ENCODE data around the gene TICAM1.
A peak's percentile ranks its signal among the peaks of the same experiment; 100 is the strongest.
"Not testable (repeated sequence)": the region's sequence is repeated elsewhere in the genome, so short reads cannot be mapped to it uniquely, and the experiment has no call there.

Gene TICAM1

DNA sequence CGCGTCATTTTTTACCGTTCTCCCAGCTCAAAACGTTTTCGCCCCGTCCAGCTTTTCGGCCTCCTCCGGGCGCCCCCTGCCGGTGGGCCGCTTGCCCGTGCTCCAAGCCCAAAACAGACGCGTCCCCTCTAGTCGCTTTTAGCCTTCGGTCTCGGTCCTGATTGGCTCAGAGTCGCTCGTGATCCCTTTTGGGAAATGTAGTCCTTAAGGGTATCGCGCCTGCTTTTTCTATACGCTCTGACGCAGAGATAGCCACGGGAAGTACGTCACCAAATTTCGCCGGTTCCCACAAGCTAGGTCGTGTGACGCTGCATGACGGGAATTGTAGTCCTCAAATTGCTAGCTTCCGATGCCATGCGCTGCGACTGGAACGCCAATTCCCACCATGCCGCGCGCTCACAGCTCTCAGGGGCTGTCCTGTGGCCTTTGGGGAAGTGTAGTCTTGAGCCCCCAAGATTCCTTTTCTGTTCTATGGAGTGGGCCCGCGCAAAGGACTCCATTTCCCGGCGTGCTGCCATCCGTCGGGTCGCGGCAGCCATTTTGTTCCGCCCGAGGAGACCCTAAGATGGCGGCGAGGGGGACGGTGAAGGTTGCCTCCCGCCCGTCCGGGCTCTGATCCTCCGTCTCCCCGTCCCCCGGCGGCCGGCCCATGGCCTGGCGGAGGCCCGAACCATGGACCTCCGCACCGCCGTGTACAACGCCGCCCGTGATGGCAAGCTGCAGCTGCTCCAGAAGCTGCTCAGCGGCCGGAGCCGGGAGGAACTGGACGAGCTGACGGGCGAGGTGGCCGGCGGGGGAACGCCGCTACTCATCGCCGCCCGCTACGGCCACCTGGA is 40.1 kb downstream of the TICAM1 start, which contains the start of gene FEM1A:
TSS of gene FEM1A (plus strand) at position 552 of the 836 bp plus-strand sequence. CDS start at position 673, 121 bp downstream.
- Histone ChIP-seq H2AFZ (peak within 1 kb of the TSS; percentile 85), H3K4me3 (ENCODE audit: low read depth, low read length) (peak within 1 kb of the TSS; percentile 85), H3K27me3 (ENCODE audit: control insufficient read depth, insufficient read depth, low read length) (no peaks in the 10 kb centered on the region), H3K9ac (peak within 1 kb of the TSS; percentile 12), H3K36me3 (ENCODE audit: control insufficient read depth, insufficient read depth, low read length) (no peaks in the 10 kb centered on the region), H3K79me2 (peaks cover 16% of the 10 kb centered on the region), H3K27ac (peak within 1 kb of the TSS; percentile 90), H3K9me3 (ENCODE audit: control insufficient read depth, low read length) (no peaks in the 10 kb centered on the region), H3K4me1 (peaks cover 9% of the 10 kb centered on the region), H3K4me2 (ENCODE audit: low read length) (peak within 1 kb of the TSS; percentile 78)
- TF ChIP-seq, protein P1, sequence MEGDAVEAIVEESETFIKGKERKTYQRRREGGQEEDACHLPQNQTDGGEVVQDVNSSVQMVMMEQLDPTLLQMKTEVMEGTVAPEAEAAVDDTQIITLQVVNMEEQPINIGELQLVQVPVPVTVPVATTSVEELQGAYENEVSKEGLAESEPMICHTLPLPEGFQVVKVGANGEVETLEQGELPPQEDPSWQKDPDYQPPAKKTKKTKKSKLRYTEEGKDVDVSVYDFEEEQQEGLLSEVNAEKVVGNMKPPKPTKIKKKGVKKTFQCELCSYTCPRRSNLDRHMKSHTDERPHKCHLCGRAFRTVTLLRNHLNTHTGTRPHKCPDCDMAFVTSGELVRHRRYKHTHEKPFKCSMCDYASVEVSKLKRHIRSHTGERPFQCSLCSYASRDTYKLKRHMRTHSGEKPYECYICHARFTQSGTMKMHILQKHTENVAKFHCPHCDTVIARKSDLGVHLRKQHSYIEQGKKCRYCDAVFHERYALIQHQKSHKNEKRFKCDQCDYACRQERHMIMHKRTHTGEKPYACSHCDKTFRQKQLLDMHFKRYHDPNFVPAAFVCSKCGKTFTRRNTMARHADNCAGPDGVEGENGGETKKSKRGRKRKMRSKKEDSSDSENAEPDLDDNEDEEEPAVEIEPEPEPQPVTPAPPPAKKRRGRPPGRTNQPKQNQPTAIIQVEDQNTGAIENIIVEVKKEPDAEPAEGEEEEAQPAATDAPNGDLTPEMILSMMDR (IDR thresholded peaks at IDR 0.05): peak; percentile 99

DNA sequence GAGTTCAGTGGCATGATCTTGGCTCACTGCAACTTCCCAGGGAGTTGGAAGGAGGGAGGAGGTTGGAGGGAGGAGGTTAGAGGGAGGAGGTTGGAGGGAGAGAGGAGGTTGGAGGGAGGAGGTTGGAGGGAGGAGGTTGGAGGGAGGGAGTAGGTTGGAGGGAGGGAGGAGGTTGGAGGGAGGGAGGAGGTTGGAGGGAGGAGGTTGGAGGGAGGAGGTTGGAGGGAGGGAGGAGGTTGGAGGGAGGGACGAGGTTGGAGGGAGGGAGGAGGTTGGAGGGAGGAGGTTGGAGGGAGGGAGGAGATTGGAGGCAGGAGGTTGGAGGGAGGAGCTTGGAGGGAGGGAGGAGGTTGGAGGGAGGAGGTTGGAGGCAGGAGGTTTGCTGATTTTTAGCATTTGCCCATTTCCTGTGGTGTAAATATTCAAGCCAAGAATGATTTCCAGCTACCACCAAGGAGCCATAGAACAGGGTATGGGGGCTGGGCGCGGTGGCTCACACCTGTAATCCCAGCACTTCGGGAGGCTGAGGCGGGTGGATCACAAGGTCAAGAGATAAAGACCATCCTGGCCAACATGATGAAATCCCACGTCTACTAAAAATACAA is 45.0 kb downstream of the TICAM1 start:
- H3K79me2 ChIP-seq; H3K4me2 ChIP-seq (ENCODE audit: low read length); H3K4me1 ChIP-seq; H3K9me3 ChIP-seq (ENCODE audit: control insufficient read depth, low read length); H3K4me3 ChIP-seq (ENCODE audit: low read depth, low read length); H3K36me3 ChIP-seq (ENCODE audit: control insufficient read depth, insufficient read depth, low read length); H3K27me3 ChIP-seq (ENCODE audit: control insufficient read depth, insufficient read depth, low read length); H3K27ac ChIP-seq; H3K9ac ChIP-seq; H2AFZ ChIP-seq: not testable (repeated sequence)

DNA sequence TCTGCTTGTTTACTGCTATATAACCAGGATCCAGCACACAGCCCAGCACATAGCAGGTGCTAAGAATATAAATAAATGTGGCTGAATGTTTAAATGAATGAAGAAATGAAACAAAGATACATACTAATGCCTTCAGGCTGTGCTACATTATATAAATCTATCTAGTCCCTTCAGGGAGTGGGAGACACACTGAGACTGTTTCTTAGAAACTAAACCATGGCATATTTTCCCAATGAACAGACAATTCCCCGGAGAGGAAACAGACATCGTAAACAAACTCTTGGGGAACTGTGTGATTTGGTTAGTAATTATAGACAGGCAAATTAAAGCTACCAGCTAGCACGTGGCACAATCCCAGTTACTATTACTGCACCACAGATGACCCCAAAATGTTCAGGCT is 49.7 kb downstream of the TICAM1 start:
- Histone ChIP-seq H3K27me3 (ENCODE audit: control insufficient read depth, insufficient read depth, low read length) (no peaks in the 10 kb centered on the region), H3K9me3 (ENCODE audit: control insufficient read depth, low read length) (no peaks in the 10 kb centered on the region), H3K27ac (no peak overlapping the region), H3K79me2 (no peaks in the 10 kb centered on the region), H3K4me2 (ENCODE audit: low read length) (no peak overlapping the region), H3K9ac (no peak overlapping the region), H3K36me3 (ENCODE audit: control insufficient read depth, insufficient read depth, low read length) (no peaks in the 10 kb centered on the region), H3K4me1 (no peaks in the 10 kb centered on the region), H3K4me3 (ENCODE audit: low read depth, low read length) (no peak overlapping the region), H2AFZ (no peak overlapping the region)
- TF ChIP-seq, protein P1 (IDR thresholded peaks at IDR 0.05): no peak

DNA sequence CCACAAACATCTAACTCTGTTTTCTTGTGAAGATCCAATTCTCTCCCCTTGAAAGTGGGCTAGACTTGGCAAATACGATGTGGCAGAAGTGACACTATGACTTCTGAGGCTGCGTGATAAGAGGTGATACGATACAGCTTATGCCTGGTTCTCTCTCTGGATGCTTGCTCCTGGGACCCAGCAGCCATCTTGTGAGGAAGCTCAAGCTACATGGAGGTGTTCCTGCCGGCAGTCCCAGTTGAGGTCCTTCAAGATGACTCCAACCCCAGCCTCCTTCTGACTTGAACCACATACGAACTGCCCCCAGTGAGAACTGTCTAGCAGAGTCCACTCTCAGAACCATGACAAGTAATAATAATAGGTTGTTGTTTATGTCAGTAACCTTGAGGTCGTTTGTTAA is 50.7 kb downstream of the TICAM1 start:
- Histone ChIP-seq H3K27me3 (ENCODE audit: control insufficient read depth, insufficient read depth, low read length) (no peaks in the 10 kb centered on the region), H3K4me3 (ENCODE audit: low read depth, low read length) (no peak overlapping the region)
- TF ChIP-seq, protein P1 (IDR thresholded peaks at IDR 0.05): no peak

DNA sequence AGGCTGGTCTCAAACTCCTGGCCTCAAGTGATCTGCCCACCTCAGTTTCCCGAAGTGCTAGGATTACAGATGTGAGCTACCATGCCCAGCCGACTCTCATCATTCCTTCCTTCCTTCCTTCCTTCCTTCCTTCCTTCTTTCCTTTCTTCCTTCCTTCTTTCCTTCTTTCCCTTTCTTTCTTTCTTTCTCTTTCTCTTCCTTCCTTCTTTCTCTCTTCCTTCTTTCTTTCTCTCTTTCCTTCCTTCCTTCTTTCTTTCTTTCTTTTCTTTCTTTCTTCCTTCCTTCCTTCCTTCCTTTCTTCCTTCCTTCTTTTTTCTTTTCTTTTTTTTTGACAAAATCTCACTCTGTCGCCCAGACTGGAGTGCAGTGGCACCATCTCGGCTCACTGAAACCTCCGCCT is 53.4 kb downstream of the TICAM1 start:
- not testable (repeated sequence) for H3K27me3 ChIP-seq (ENCODE audit: control insufficient read depth, insufficient read depth, low read length); H3K27ac ChIP-seq; H3K4me1 ChIP-seq; H3K9me3 ChIP-seq (ENCODE audit: control insufficient read depth, low read length); H3K36me3 ChIP-seq (ENCODE audit: control insufficient read depth, insufficient read depth, low read length); H3K79me2 ChIP-seq; H3K9ac ChIP-seq; H2AFZ ChIP-seq; H3K4me3 ChIP-seq (ENCODE audit: low read depth, low read length); H3K4me2 ChIP-seq (ENCODE audit: low read length)

More for the DNA sequence above, 50.7 kb downstream of the TICAM1 start:
- Histone ChIP-seq H3K4me2 (ENCODE audit: low read length) (no peak overlapping the region), H3K9ac (no peak overlapping the region), H3K27ac (no peak overlapping the region), H3K79me2 (no peaks in the 10 kb centered on the region), H3K9me3 (ENCODE audit: control insufficient read depth, low read length) (no peaks in the 10 kb centered on the region), H3K36me3 (ENCODE audit: control insufficient read depth, insufficient read depth, low read length) (no peaks in the 10 kb centered on the region), H2AFZ (no peak overlapping the region), H3K4me1 (no peaks in the 10 kb centered on the region)
